K562 (cell line): ENCODE results near the gene FBXW12. TPM values are rescaled to one million over a fixed set of nuclear protein-coding genes. Genes with fewer than 3 reads are reported as not detected.

ENCODE experiments used
- GABPB2 ChIP-seq: fragments of 250-450 bp; sonication (Bioruptor Pico); conservative IDR thresholded peaks from 2 replicates; pipeline ENCODE4 v1.5.1; 2021; ENCODE audit warnings: mild to moderate bottlenecking
- MBD2 ChIP-seq: sonication (generic); IDR thresholded peaks from 2 replicates; pipeline ENCODE4 v1.6.1; 2016; ENCODE audit warnings: low read depth, borderline replicate concordance
- PCBP2 ChIP-seq: fragments of 200-400 bp; formaldehyde crosslinking; IDR thresholded peaks from 2 replicates; pipeline ENCODE4 v1.6.1; 2018; ENCODE audit warnings: low read length, low read depth, mild to moderate bottlenecking, moderate library complexity; ENCODE audit not compliant: poor library complexity, severe bottlenecking
- RFX5 ChIP-seq: IDR thresholded peaks from 2 replicates; pipeline ENCODE4 v1.6.1; 2011; ENCODE audit warnings: low read depth, mild to moderate bottlenecking, improper control_type of control experiment, low read length
- TARDBP ChIP-seq: fragments of 450-650 bp; IDR thresholded peaks from 2 replicates; pipeline ENCODE4 v1.6.1; 2016
- polyA plus RNA-seq, 8 experiments: library from polyadenylated mRNA; depleted of rRNA in 4 of 8; stranded (reverse) in 5 of 8; unstranded in 3 of 8; fragments of >200 nt; fragmentation: Nextera tagmentation in 2 of 8; fragmentation: Illumina TruSeq in 1 of 8; extraction: Ambion mirVana in 2 of 8; extraction: Trizol in 1 of 8; gene quantifications; 2 replicates each; pipeline versions ENCODE4 v1.2.1 to v1.2.3, GENCODE V29; 2011 to 2014; ENCODE audit warnings: inconsistent platforms in 1 of 8, missing spikeins in 1 of 8
- total RNA-seq, 7 experiments: library from RNA; depleted of rRNA in 6 of 7; stranded (reverse); fragments of >200 nt in 6 of 7; fragmentation: Illumina TruSeq in 2 of 7; extraction: Trizol in 2 of 7; gene quantifications; 2 replicates each; pipeline versions ENCODE4 v1.2.1 to v1.2.3, GENCODE V29; 2011 to 2021; ENCODE audit warnings: low replicate concordance in 1 of 7
- TF ChIP-seq, protein P1 (sequence below): fragments of 150-350 bp; IDR thresholded peaks from 2 replicates; pipeline ENCODE4 v1.6.1; 2014; ENCODE audit warnings: low read depth, mild to moderate bottlenecking, low read length, borderline replicate concordance
- TF ChIP-seq, protein P2 (sequence below), 3 experiments: fragments of 200-800 bp in 1 of 3; fragments of 250-450 bp in 1 of 3; fragments of 450-650 bp in 1 of 3; sonication (Bioruptor Pico) in 1 of 3; sonication (Bioruptor generic) in 1 of 3; formaldehyde crosslinking in 1 of 3; IDR thresholded peaks; 2 replicates each; pipeline versions ENCODE4 v1.6.1 to v1.8.0; 2016 to 2022; ENCODE audit warnings: mild to moderate bottlenecking in 2 of 3, missing genetic modification characterization in 2 of 3, missing compliant biosample characterization in 1 of 3, moderate library complexity in 1 of 3
- TF ChIP-seq, protein P3 (sequence below): sonication (generic); formaldehyde crosslinking; IDR thresholded peaks from 2 replicates; pipeline ENCODE4 v1.8.1; 2023; ENCODE audit warnings: mild to moderate bottlenecking, missing genetic modification reagents, moderate library complexity
- TF ChIP-seq, protein P4 (sequence below): fragments of 250-450 bp; sonication (Bioruptor Pico); IDR thresholded peaks from 2 replicates; pipeline ENCODE4 v1.5.0; 2020; ENCODE audit warnings: mild to moderate bottlenecking
- TF ChIP-seq, protein P5 (sequence below): IDR thresholded peaks from 2 replicates; pipeline ENCODE4 v1.6.1; 2011; ENCODE audit not compliant: insufficient read length; ENCODE audit errors: extremely low read depth
- TF ChIP-seq, protein P6 (sequence below): fragments of 200-800 bp; sonication (Bioruptor generic); IDR thresholded peaks from 2 replicates; pipeline ENCODE4 v1.6.1; 2017; ENCODE audit warnings: missing genetic modification characterization, missing compliant biosample characterization

The FBXW12 gene
- total and polyA plus RNA-seq, 9 of the 15 experiments (the other 6 are each of a cell fraction or from before 2014, with no cell fraction given), result 0.04 to 0.07 (median 0.06) TPM; not detected in 6

DNA sequence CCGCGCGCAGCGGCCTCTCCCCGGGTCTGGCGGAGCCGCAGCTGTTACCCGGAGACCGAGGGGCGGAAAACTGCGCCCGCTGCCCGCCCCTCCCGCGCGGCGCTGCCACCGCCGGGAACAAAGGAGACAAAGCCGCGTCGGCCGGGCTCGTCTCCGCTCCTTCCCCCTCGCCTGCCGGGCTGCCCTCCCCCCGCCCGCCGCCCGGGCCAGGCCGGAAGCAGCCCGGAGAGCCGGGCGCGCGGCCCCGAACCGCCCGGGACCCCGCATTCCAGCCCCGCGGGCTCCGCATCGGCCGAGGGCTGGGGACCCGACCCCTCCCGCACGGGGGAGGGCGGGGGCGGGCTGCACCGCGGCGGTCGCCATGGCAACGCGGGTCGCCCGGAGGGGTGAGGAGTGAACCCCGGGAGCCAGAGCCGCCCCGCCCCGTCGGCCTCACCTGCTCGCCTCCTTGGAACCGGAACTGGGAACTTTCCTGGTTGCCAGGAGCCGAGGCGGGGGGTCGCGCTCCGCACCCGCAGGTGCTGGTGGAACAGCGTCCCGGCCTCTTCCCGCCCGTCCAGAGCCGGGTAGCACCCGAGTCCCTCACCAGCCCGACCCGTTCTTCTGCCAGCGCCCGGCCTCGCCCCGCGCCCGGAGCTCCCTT is 57.4 kb downstream of the FBXW12 start (continued):
- TF ChIP-seq, protein P1, sequence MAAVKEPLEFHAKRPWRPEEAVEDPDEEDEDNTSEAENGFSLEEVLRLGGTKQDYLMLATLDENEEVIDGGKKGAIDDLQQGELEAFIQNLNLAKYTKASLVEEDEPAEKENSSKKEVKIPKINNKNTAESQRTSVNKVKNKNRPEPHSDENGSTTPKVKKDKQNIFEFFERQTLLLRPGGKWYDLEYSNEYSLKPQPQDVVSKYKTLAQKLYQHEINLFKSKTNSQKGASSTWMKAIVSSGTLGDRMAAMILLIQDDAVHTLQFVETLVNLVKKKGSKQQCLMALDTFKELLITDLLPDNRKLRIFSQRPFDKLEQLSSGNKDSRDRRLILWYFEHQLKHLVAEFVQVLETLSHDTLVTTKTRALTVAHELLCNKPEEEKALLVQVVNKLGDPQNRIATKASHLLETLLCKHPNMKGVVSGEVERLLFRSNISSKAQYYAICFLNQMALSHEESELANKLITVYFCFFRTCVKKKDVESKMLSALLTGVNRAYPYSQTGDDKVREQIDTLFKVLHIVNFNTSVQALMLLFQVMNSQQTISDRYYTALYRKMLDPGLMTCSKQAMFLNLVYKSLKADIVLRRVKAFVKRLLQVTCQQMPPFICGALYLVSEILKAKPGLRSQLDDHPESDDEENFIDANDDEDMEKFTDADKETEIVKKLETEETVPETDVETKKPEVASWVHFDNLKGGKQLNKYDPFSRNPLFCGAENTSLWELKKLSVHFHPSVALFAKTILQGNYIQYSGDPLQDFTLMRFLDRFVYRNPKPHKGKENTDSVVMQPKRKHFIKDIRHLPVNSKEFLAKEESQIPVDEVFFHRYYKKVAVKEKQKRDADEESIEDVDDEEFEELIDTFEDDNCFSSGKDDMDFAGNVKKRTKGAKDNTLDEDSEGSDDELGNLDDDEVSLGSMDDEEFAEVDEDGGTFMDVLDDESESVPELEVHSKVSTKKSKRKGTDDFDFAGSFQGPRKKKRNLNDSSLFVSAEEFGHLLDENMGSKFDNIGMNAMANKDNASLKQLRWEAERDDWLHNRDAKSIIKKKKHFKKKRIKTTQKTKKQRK, result no peak
- TF ChIP-seq, protein P2, sequence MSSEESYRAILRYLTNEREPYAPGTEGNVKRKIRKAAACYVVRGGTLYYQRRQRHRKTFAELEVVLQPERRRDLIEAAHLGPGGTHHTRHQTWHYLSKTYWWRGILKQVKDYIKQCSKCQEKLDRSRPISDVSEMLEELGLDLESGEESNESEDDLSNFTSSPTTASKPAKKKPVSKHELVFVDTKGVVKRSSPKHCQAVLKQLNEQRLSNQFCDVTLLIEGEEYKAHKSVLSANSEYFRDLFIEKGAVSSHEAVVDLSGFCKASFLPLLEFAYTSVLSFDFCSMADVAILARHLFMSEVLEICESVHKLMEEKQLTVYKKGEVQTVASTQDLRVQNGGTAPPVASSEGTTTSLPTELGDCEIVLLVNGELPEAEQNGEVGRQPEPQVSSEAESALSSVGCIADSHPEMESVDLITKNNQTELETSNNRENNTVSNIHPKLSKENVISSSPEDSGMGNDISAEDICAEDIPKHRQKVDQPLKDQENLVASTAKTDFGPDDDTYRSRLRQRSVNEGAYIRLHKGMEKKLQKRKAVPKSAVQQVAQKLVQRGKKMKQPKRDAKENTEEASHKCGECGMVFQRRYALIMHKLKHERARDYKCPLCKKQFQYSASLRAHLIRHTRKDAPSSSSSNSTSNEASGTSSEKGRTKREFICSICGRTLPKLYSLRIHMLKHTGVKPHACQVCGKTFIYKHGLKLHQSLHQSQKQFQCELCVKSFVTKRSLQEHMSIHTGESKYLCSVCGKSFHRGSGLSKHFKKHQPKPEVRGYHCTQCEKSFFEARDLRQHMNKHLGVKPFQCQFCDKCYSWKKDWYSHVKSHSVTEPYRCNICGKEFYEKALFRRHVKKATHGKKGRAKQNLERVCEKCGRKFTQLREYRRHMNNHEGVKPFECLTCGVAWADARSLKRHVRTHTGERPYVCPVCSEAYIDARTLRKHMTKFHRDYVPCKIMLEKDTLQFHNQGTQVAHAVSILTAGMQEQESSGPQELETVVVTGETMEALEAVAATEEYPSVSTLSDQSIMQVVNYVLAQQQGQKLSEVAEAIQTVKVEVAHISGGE (CRISPR knock-in tag; IDR thresholded peaks at IDR 0.05), result peak; percentile 74 to 96 (median 86); a peak in 5 of 6 replicates
- TF ChIP-seq, protein P3, sequence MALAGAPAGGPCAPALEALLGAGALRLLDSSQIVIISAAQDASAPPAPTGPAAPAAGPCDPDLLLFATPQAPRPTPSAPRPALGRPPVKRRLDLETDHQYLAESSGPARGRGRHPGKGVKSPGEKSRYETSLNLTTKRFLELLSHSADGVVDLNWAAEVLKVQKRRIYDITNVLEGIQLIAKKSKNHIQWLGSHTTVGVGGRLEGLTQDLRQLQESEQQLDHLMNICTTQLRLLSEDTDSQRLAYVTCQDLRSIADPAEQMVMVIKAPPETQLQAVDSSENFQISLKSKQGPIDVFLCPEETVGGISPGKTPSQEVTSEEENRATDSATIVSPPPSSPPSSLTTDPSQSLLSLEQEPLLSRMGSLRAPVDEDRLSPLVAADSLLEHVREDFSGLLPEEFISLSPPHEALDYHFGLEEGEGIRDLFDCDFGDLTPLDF (CRISPR knock-in tag), result no peak
- TF ChIP-seq, protein P4, sequence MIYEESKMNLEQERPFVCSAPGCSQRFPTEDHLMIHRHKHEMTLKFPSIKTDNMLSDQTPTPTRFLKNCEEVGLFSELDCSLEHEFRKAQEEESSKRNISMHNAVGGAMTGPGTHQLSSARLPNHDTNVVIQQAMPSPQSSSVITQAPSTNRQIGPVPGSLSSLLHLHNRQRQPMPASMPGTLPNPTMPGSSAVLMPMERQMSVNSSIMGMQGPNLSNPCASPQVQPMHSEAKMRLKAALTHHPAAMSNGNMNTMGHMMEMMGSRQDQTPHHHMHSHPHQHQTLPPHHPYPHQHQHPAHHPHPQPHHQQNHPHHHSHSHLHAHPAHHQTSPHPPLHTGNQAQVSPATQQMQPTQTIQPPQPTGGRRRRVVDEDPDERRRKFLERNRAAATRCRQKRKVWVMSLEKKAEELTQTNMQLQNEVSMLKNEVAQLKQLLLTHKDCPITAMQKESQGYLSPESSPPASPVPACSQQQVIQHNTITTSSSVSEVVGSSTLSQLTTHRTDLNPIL (CRISPR knock-in tag), result no peak
- TF ChIP-seq, protein P5, sequence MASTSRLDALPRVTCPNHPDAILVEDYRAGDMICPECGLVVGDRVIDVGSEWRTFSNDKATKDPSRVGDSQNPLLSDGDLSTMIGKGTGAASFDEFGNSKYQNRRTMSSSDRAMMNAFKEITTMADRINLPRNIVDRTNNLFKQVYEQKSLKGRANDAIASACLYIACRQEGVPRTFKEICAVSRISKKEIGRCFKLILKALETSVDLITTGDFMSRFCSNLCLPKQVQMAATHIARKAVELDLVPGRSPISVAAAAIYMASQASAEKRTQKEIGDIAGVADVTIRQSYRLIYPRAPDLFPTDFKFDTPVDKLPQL, result no peak
- TF ChIP-seq, protein P6, sequence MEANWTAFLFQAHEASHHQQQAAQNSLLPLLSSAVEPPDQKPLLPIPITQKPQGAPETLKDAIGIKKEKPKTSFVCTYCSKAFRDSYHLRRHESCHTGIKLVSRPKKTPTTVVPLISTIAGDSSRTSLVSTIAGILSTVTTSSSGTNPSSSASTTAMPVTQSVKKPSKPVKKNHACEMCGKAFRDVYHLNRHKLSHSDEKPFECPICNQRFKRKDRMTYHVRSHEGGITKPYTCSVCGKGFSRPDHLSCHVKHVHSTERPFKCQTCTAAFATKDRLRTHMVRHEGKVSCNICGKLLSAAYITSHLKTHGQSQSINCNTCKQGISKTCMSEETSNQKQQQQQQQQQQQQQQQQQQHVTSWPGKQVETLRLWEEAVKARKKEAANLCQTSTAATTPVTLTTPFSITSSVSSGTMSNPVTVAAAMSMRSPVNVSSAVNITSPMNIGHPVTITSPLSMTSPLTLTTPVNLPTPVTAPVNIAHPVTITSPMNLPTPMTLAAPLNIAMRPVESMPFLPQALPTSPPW, result peak; percentile 91
- TF ChIP-seq RFX5 (no peak), TARDBP (no peak), PCBP2 (no peak), MBD2 (no peak), GABPB2 (CRISPR knock-in tag) (no peak)
